Stimulated activated CD8-positive, alpha-beta memory T cell treated with anti-CD3 and anti-CD28 coated beads, Interleukin-7, amount 100 ng/mL, for 1 hour (primary cell): ENCODE data around the gene IL1B.
"Not testable (repeated sequence)": the region's sequence is repeated elsewhere in the genome, so short reads cannot be mapped to it uniquely, and the experiment has no call there.

ENCODE experiments used
- DNase-seq, 2 donors: peaks; one replicate each; pipeline ENCODE4 v3.0.0-alpha.2; 2020; ENCODE audit warnings: low read depth in 2 of 2

Gene IL1B

DNA sequence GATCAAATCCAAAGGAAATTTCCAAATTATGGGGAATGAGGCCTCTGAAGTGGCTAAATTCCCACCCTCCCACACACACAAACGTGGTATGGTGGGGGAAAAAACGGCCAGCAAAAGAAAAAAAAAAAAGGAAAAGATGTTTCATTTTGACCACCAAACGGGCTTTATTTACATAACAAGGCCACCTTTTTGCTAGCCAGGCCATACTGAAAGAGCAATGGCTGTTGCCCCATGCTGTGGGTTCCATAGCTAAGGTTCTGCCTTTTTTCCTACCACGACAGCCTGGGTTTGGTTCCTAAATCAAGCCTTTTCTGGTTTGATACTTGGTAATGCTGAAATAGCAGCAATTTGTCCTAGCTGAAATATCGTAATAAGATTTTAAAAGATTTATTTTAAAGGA, 14.0 kb upstream of the IL1B start:
- DNase-seq = no peak

DNA sequence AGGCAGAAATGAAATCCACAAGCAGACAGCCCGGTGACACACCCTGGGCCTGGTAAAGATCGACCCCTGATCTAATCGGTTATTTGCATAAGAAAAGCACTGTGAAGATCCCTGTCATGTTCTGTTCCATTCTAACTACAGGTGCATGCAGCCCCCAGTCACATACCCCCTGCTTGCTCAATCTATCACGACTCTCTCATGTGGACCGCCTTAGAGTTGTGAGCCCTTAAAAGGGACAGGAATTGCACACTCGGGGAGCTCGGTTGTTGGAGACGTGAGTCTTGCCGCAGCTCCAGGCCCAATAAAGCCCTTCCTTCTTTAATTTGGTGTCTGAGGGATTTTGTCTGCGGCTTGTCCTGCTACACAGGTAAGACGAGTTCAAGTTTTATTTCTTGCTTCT, 13.4 kb upstream of the IL1B start:
- no peak for DNase-seq

DNA sequence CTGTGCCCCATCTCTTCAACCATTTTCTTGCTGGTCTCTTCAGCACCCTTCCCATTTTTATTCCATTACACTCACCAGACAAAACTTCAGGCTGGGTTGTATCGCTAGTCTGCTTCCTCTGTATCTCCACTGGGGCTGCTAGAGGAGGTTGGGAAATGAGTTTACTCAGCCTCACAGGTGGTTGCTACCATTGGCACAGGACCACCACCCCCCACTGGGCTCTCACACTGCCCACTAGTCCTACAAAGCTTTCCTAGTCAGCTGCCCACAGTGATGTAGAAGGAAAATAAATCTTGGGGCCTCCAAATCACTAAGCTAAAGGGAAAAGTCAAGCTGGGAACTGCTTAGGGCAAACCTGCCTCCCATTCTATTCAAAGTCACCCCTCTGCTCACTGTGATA, 12.3 kb upstream of the IL1B start:
- no peak for DNase-seq

DNA sequence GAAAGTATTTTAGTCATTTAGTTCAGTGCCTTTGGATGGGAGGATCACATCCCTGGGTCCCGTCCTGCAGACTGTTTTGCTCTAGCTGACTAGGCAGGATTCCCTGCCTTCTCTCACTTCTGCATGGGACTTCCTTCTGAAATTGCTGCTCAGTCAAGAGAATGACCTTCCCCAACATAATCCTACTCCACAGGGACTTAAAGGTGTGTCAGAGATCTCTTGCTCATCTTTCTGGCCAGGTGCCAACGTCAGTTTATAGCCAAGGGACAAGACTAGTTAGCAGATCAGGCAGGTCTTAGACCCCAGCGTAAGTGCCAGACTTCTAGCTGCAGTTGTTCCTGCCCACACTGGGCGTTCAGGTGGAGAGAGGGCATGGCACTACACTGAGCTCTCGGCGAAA, 9.5 kb upstream of the IL1B start:
- DNase-seq = no peak

DNA sequence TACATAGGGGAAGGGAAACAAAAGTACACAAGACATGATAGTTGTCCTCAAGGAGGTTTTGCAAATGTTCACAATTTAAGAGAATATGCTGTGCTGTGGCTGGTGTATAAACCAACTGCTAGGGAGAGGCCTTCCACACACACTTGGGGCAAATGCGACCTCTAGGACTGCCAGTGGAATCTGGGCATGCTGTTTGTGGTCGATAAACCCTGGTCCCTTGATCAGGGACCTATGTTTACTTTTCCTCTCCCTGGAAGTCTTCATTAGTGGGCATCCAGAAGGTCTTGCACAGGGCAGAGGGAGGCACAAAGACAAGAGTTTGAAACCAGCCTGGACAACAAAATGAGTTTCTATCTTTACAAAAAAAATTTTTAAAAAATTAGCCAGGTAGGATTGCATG, 7.3 kb upstream of the IL1B start:
- DNase-seq = no peak

DNA sequence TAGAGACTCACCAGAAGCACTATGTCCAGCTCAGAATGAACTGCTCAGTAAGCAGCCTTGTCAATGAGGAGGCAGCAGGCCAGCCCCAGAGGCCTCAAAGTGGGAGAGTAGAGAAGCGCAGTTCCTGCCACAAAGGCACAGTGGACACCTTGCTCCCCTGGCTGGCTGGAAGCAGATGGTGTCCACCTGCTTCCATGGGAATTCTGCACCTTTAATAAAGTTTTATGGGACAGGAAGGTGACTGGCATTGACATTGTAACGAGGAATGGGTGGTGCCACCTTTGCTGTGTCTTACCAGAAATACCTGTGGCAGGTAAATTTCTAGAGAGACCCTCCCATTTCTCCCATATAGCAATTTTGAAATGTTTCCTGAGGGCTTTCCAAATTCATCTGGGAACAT, 6.7 kb upstream of the IL1B start:
- DNase-seq = no peak

DNA sequence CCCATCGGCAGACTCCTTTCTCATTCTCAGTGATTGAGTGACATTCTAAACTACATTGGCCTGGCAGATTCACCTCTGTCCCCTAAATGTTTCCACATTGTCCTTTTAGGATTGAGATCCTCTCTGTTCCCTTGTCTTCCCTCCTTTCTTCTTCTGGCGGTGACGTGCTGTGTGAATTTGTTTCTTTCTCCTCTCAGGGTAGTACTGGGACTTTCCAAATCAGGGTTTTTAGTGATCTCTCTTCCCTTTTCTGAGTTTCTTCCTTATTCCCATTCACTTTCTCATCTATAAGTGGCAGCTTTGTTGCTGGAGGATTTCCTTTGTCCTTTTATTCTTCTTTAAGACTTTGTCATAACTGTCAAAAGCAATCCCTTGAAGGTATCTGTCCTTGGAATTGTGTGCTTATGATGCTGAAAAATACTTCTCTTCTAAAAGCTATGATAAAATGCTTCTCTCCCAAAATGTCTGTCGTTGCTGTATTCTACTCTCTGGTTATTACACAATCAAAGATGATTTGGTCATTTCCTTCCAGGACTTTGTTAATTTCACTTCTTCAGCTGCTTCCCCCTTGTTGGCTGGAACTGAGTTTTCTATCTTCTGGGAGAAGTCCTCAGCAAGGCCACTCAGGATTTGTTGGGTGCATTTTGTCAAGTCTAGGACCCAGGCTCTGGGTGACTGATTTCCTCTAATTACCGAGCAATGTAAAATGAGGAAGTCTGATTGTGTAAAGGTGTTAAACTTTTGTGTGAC, 4.9 kb upstream of the IL1B start:
- DNase-seq = no peak

DNA sequence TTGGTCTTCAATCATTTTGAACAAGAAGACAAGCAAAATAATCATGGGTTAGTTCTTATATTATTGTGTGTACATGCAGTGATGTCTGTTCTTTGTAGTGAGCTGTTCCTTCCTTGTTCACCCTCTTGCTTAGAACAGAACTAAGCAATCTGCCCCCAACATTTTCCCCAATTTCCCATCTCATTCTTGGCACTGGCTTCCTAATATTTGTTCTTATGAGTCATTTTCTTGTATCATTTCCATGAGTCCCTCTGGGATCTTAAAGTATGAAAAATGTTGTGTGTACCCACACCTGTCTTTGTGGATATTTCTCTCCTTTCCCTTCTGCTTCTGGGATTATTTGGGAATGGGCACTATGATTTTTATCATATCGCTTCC, 3.5 kb upstream of the IL1B start:
- DNase-seq = no peak

DNA sequence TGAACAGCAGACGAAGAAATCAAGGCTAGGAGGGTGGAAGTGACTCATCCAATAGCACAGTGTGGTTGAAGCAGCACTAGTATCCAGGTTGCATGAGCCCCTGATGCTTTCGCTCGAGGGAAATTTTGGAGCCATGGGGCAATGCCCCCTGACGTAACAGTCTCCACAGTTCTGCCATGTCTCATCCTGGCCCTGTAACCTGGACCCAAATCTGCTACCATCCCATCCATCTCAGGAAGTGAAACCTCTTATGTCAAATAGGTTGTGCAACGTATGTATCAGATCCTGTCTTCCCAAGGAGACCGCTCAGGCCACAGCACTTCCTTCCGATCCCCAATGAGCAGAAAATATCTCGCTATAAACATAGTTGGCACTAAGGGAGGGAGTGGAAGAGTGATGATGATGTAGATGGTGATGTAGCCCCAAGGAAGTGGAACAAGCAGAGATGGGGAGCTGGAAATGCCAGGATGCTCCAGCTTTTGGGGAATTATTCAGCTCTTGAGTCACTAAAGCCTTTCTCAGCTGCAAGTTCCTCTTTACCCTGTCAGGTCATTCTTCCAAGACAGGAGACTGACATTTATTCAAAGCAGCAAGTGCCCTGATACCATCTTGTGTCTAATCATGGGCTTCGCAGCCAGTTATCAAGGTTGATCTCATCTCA, 3.0 kb upstream of the IL1B start:
- no peak for DNase-seq

DNA sequence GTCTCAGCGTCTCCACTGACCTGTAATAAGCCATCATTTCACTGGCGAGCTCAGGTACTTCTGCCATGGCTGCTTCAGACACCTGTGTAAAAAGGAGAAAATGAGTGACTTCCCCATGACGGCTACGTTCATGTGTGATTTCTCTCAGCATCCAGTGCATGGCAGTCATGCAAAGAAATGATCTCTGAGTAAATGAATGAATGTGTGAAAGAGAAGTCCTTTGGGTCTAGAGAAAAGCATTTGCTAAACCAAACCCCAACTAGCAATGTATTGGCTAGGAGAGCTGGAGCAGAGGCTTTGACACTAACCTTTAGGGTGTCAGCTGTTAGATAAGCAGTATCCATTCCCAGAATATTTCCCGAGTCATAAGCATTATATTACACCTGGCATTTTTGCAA, 417 bp downstream of the IL1B start:
- no peak for DNase-seq

DNA sequence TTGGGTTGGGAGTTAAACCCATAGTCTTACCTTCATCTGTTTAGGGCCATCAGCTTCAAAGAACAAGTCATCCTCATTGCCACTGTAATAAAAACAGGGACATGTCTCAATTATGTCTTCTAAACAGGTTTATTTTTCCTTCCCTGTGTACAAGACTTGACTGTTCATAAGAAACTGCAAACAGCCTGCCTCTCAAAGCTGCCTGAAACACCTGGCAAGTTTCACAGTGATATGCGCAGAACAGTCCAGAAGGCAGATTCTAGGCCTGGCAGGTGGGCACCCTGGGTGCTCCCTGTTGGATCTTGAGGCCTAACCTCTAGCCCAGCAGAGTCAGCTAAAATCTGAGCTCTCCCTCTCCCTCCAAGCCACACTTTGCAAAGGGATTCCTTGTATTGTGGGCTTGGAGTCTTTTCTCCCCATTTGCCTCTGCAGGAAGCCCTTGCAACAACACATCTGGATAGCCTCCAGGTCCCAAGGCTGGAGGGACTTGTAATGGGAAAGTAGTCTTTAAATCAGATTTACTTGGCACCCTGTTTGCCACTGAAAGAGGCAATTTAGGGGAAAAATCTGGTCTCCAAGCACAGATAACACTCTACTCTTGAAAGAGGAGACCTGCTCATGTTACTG, 930 bp downstream of the IL1B start:
- no peak for DNase-seq

DNA sequence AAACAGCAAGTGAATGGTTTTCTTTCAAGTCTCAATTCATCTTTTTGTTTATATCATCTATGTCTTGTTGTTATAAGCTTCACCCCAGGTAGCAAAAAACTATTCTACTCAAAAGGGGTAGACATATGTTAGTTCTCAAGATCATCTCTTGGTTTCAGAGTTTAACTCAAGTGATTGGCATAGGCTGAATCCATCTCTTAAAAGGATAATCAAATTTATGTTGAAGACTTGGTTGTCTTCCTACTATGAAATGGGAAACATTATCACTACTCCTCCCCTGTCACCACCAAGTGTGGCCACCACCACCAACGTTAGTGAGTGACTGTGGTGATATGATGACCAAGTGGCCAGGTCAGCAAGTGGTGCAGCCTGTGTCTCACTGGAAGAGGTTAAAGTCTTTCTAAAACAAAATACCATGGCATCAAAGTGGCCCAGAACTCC, 1.5 kb downstream of the IL1B start:
- no peak for DNase-seq

DNA sequence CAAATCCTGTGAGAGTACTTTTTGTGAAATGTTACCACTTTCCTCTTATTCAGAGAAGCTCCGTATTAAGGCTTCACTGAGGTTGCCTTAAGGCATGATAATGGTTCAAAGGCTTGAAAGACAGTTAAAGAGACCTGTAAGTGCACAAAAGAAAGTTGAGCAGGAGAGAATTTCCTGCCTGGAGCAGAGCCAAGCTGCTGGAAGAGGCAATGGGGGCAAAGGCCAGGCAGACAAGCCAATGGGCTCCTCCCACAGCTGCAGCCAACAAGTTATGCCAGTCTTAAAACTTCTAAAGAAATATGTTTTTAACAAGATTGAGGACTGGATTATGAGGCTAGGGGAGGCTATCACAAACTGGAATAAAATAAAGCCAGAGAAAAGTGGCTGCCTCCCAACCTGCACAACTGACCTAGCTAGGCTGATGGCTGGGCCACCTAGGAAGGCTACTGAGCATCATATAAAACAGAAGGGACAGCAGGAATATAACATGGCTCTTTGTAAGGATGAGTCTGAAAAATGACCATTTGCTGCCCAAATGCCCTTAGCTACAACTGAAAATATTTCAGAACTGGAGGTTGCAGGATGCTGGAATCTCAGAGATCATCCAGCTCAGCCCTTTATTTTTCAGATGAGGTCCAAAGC, 2.1 kb downstream of the IL1B start:
- no peak for DNase-seq

DNA sequence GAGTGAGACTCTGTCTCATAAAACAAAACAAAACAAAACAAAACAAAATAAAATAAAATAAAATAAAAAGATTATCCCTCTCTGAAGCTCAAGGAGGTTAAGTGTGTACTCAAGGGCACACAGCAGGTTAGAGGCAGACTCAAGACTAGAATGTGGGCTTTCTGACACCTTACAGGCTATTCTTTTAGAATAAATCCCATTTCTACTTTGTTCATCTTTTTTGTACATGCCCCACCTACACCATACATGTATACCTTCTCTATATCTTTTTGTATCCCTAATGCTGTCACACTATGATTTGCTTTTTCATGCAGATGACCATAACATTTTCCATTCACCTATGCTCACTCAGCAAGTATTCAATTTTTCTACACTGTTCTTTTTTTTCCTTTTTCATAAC, 2.6 kb downstream of the IL1B start:
- no peak for DNase-seq

DNA sequence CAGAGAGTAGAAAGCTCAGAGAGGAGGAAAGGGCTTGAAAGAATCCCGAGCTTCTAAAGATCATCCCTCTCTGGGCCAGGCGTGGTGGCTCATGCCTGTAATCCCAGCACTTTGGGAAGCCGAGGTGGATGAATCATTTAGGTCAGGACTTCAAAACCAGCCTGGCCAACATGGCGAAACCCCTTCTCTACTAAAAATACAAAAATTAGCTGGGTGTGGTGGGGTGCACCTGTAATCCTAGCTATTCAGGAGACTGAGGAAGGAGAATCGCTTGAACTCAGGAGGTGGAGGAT, 3.0 kb downstream of the IL1B start:
- DNase-seq = not testable (repeated sequence)

DNA sequence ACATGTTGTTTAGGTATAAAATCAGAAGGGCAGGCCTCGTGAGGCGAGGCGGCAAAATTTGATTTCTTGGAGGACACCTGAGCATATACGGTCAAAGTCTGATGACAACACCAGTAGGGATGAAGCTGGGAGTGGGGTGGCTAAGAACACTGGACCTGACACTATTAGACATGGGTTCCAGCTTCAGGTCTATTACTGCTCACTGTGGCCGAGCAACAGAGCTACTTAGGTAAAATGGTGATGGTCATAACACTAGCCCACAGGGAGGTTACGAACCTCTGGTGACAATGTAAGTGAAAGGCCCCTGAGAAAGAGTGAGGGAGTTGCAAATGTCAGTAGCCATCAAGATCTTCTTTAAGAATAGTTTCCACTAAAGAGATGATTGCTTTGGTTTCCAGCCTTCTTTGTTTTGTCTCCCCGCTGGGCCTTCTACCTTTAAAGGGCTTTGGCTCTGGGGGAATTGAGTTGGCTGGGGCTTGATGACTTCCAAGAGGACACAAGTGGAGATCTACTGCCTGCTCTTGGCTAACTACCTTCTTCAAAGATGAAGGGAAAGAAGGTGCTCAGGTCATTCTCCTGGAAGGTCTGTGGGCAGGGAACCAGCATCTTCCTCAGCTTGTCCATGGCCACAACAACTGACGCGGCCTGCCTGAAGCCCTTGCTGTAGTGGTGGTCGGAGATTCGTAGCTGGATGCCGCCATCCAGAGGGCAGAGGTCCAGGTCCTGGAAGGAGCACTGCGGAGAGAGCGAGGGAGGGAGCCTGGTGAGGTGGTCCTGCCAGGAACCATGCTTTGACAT, 3.5 kb downstream of the IL1B start:
- DNase-seq = no peak

DNA sequence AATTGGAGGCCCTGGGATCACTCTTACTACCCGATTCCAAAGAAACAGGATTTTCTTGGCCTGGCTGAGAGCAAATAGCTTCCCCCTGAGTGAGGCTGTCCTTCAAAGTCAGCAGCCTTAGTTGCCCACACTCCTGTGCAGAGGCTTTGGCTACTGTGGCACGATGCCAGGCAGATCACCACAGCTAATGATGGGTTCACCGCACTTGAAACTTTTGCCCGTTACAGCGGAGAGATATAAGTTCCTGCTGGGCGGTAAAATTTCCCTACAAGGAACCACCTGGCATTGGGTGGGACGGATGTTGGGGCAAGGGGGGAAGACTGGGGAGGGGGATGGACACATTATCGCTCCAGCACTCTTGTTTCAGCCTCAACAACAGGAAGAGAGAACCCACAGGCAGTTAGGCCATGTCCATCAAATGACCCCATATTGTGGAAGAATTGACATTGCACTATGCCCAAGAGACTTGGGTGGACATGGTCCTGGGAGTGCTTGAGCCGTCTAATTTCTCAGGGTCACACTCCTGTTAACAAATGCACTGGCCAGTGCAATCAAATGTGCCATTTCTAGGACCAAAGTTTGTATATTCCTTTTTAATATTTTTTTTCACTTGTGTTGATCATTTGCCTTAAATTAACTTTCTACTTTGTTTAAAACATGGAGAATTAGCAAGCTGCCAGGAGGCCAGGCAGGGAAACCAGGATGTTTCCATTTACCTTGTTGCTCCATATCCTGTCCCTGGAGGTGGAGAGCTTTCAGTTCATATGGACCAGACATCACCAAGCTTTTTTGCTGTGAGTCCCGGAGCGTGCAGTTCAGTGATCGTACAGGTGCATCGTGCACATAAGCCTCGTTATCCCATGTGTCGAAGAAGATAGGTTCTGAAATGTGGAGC, 4.4 kb downstream of the IL1B start:
- no peak for DNase-seq

DNA sequence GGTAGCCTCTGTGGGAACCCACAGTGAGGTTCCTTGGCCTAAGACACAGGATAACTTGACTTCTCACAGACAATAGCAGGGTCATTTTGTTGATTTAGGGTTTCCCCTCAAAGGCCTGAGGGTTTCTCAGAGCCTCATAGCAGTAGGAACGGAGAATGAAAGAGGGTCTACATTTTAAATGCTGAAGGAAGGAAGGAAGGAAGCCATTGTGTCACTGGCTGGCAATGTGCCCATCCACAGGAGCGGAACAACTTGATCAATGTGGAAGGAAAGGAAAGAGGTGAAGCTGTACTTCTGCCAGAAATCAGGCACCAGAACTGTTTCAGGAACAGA, 5.1 kb downstream of the IL1B start:
- DNase-seq = no peak

DNA sequence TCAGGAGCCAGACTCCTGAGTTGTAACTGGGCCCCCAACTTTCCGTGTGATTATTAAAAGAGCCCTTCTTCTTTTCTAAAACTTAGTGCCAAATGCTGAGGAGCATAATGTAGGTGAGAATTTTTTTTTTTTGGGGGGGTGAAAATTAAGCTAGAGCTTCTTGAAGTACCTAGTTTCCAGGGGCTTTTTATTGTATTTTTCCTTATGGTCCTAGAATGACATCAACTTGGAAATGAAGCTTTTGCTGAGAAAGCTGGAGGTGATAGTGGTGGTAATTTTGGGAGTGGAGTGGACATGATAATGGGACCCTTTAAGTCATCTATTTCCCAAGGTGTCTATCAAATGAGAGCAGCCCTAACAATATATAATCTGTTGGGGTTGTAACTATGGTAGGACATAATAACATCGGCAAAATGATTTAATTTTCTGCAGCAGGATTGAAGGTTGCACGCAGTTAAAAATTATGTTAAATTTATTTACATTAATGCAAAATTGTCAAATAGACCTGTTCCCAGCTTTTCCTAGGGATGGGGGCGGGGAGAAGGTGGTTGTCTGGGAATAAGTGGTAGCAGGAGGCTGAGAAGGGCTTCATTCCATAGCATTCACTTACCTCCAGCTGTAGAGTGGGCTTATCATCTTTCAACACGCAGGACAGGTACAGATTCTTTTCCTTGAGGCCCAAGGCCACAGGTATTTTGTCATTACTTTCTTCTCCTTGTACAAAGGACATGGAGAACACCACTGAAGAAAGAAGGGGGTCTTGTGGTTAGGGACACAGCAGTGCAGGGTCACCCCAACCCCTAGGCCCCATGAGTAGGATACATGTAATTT, 5.7 kb downstream of the IL1B start:
- DNase-seq = no peak

DNA sequence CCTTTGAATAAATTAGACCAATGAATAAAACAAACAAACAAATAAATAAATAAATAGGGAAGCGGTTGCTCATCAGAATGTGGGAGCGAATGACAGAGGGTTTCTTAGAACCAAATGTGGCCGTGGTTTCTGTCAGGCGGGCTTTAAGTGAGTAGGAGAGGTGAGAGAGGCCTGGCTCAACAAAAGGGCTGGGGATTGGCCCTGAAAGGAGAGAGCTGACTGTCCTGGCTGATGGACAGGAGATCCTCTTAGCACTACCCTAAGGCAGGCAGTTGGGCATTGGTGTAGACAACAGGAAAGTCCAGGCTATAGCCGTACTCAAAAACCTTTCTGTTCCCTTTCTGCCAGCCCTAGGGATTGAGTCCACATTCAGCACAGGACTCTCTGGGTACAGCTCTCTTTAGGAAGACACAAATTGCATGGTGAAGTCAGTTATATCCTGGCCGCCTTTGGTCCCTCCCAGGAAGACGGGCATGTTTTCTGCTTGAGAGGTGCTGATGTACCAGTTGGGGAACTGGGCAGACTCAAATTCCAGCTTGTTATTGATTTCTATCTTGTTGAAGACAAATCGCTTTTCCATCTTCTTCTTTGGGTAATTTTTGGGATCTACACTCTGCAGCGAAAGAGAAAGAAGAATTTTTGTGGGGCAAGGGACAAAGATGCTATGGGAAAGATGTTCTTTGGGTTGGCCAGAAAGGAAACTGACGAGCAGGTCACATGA, 6.5 kb downstream of the IL1B start:
- DNase-seq = no peak
